IMR-90 (cell line): ENCODE measurements around the gene RAB11FIP3.

ENCODE experiments used
- POLR2A ChIP-seq: IDR thresholded peaks from 2 replicates; pipeline ENCODE4 v1.6.1; 2012; ENCODE audit warnings: mild to moderate bottlenecking, low read depth, low read length
- RAD21 ChIP-seq: IDR thresholded peaks from 2 replicates; pipeline ENCODE4 v1.6.1; 2012; ENCODE audit warnings: low read length, improper control_type of control experiment
- SMC3 ChIP-seq: fragments of 150-350 bp; IDR thresholded peaks from 2 replicates; pipeline ENCODE4 v1.6.1; 2016; ENCODE audit warnings: low read depth, mild to moderate bottlenecking, antibody characterized with exemption, low read length, moderate library complexity
- TF ChIP-seq, protein P1 (sequence below): fragments of 150-350 bp; IDR thresholded peaks from 2 replicates; pipeline ENCODE4 v1.6.1; 2017; ENCODE audit warnings: mild to moderate bottlenecking, antibody characterized with exemption, low read length, low read depth
- TF ChIP-seq, protein P2 (sequence below): fragments of 150-350 bp; IDR thresholded peaks from 2 replicates; pipeline ENCODE4 v1.6.1; 2016; ENCODE audit warnings: low read depth, mild to moderate bottlenecking, low read length, moderate library complexity, borderline replicate concordance
- TF ChIP-seq, protein P3 (sequence below): conservative IDR thresholded peaks from 2 replicates; pipeline ENCODE4 v1.5.1; 2012; ENCODE audit warnings: mild to moderate bottlenecking, low read depth, low read length, improper control_type of control experiment

DNA sequence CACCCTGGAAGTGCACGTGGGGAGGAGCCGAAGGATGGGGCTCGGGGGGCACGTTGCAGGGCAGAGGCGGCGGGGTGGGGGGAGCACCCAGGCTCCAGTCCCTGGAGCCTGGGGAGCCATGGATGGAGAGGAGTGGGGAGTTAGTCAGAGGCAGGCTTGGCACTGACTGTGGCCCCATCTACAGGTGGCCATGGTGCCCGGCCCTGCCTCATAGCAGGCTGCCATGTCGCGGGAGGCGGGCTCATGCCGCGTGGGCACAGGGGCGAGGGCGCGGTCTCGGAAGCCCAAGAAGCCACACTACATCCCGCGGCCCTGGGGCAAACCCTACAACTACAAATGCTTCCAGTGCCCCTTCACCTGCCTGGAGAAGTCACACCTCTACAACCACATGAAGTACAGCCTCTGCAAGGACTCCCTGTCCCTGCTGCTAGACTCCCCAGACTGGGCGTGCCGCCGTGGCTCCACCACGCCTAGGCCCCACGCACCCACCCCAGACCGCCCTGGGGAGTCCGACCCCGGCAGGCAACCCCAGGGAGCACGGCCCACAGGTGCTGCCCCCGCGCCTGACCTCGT is 137.7 kb downstream of the RAB11FIP3 start:
- TF ChIP-seq, protein P1, sequence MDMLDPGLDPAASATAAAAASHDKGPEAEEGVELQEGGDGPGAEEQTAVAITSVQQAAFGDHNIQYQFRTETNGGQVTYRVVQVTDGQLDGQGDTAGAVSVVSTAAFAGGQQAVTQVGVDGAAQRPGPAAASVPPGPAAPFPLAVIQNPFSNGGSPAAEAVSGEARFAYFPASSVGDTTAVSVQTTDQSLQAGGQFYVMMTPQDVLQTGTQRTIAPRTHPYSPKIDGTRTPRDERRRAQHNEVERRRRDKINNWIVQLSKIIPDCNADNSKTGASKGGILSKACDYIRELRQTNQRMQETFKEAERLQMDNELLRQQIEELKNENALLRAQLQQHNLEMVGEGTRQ, result no peak
- TF ChIP-seq POLR2A (no peak), SMC3 (no peak), RAD21 (no peak)
- TF ChIP-seq, protein P2, sequence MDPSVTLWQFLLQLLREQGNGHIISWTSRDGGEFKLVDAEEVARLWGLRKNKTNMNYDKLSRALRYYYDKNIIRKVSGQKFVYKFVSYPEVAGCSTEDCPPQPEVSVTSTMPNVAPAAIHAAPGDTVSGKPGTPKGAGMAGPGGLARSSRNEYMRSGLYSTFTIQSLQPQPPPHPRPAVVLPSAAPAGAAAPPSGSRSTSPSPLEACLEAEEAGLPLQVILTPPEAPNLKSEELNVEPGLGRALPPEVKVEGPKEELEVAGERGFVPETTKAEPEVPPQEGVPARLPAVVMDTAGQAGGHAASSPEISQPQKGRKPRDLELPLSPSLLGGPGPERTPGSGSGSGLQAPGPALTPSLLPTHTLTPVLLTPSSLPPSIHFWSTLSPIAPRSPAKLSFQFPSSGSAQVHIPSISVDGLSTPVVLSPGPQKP, result no peak
- TF ChIP-seq, protein P3, sequence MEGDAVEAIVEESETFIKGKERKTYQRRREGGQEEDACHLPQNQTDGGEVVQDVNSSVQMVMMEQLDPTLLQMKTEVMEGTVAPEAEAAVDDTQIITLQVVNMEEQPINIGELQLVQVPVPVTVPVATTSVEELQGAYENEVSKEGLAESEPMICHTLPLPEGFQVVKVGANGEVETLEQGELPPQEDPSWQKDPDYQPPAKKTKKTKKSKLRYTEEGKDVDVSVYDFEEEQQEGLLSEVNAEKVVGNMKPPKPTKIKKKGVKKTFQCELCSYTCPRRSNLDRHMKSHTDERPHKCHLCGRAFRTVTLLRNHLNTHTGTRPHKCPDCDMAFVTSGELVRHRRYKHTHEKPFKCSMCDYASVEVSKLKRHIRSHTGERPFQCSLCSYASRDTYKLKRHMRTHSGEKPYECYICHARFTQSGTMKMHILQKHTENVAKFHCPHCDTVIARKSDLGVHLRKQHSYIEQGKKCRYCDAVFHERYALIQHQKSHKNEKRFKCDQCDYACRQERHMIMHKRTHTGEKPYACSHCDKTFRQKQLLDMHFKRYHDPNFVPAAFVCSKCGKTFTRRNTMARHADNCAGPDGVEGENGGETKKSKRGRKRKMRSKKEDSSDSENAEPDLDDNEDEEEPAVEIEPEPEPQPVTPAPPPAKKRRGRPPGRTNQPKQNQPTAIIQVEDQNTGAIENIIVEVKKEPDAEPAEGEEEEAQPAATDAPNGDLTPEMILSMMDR, result no peak
